ENCODE results near the gene KIF21B. TPM values are rescaled to one million over a fixed set of nuclear protein-coding genes. Genes with fewer than 3 reads are reported as not detected.
"Not testable (repeated sequence)": the region's sequence is repeated elsewhere in the genome, so short reads cannot be mapped to it uniquely, and the experiment has no call there.

KIF21B gene
- total RNA-seq, 4 donors from 2014 or later, result 0.89 to 1.5 (median 1.1) TPM

DNA sequence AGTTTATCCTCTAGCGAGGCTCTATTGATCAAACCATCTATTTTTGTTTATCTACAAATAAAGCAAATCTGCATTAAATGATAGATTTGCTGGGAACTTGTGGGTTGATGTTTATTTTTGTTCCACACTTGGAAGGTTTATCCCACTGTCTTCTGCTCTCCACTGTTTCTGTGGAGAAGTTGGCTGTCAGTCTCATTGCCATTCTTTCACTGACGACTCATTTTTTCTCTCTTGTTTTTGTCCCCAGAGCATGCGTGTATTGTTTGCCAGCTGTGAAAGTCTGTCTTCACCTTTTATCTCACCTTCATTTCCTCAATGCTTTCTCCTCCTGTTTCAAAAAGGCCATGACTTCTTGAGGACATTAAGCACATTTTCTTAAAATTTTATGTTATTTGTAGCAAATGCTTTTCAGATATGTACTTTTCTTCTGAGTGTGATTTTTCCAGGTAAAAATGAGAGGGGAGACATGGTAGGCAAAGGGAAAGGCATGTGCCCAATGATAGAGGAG, 76.4 kb downstream of the KIF21B start:
- Histone ChIP-seq H3K27ac (no peak overlapping the region), H3K9me3 (no peaks in the 10 kb centered on the region), H3K4me1 (no peaks in the 10 kb centered on the region), H3K36me3 (no peaks in the 10 kb centered on the region), H3K4me3 (replicated peaks in 1 of 3) (no peak overlapping the region), H3K27me3 (no peaks in the 10 kb centered on the region)
- intact Hi-C loops (cut with DNase I), result no loop called here
- DNase-seq, result no peak
- 93 to 99% methylated on average over 3 of the region's 3 CpGs for WGBS, 2 donors
- TF ChIP-seq, protein P1, sequence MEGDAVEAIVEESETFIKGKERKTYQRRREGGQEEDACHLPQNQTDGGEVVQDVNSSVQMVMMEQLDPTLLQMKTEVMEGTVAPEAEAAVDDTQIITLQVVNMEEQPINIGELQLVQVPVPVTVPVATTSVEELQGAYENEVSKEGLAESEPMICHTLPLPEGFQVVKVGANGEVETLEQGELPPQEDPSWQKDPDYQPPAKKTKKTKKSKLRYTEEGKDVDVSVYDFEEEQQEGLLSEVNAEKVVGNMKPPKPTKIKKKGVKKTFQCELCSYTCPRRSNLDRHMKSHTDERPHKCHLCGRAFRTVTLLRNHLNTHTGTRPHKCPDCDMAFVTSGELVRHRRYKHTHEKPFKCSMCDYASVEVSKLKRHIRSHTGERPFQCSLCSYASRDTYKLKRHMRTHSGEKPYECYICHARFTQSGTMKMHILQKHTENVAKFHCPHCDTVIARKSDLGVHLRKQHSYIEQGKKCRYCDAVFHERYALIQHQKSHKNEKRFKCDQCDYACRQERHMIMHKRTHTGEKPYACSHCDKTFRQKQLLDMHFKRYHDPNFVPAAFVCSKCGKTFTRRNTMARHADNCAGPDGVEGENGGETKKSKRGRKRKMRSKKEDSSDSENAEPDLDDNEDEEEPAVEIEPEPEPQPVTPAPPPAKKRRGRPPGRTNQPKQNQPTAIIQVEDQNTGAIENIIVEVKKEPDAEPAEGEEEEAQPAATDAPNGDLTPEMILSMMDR (IDR thresholded peaks at IDR 0.05), result no peak
- TF ChIP-seq POLR2A (IDR thresholded peaks at IDR 0.05), result no peak

DNA sequence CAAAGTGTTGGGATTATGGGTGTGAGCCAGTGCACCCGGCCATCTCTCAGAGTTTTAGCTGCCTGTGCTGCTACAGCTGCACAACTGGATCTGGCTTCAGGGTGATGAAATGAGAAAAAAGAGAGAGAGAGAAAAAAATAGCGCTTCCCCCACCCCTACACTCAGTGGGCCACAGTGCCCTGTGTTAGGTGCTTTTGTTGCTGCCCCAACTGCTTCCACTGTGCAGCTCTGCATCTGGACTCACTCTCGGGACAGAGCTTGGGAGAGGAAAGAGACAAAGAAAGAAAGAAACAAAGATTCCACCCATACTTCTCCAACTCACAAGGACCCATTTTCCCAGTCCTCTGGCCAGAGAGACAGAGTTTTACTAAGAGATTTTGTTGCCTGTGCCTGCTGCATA, 78.4 kb downstream of the KIF21B start:
- WGBS, 2 donors, result 73% methylated on average over 3 of the region's 3 CpGs

DNA sequence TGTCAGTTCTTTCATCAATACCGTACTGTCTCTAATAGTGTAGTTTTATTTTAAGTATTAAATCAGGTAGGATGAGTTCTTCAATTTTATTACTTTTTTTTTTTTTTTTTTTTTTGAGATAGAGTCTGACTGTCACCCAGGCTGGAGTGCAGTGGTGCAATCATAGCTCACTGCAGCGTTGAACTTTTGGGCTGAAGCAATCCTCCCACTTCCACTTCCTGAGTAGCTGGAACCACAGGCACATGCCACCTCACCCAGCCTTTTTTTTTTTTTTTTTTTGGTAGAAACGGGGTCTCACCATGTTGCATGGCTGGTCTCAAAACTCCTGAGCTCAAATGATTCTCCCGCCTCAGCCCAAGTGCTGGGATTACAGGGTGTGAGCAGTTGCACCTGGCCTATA, 84.6 kb downstream of the KIF21B start:
- DNase-seq, result no peak
- no peaks in the 10 kb centered on the region for H3K27me3 ChIP-seq
- no peaks in the 10 kb centered on the region for H3K9me3 ChIP-seq
- no peak overlapping the region for H3K27ac ChIP-seq
- no peaks in the 10 kb centered on the region for H3K36me3 ChIP-seq
- no peaks in the 10 kb centered on the region for H3K4me1 ChIP-seq
- no peak for TF ChIP-seq POLR2A (IDR thresholded peaks at IDR 0.05)
- TF ChIP-seq, protein P1 (IDR thresholded peaks at IDR 0.05), result no peak
- no peak overlapping the region for H3K4me3 ChIP-seq (replicated peaks in 1 of 3)
- intact Hi-C loops (cut with DNase I), result no loop called here
- WGBS, 2 donors, result 63 to 65% methylated on average over 4 of the region's 4 CpGs

More for the DNA sequence above, 78.4 kb downstream of the KIF21B start:
- Histone ChIP-seq H3K4me1 (no peaks in the 10 kb centered on the region), H3K4me3 (replicated peaks in 1 of 3) (no peak overlapping the region), H3K9me3 (no peaks in the 10 kb centered on the region), H3K27ac (no peak overlapping the region), H3K36me3 (no peaks in the 10 kb centered on the region), H3K27me3 (no peaks in the 10 kb centered on the region)
- intact Hi-C loops (cut with DNase I), result no loop called here
- TF ChIP-seq POLR2A (IDR thresholded peaks at IDR 0.05), result no peak
- TF ChIP-seq, protein P1 (IDR thresholded peaks at IDR 0.05), result no peak
- no peak for DNase-seq

DNA sequence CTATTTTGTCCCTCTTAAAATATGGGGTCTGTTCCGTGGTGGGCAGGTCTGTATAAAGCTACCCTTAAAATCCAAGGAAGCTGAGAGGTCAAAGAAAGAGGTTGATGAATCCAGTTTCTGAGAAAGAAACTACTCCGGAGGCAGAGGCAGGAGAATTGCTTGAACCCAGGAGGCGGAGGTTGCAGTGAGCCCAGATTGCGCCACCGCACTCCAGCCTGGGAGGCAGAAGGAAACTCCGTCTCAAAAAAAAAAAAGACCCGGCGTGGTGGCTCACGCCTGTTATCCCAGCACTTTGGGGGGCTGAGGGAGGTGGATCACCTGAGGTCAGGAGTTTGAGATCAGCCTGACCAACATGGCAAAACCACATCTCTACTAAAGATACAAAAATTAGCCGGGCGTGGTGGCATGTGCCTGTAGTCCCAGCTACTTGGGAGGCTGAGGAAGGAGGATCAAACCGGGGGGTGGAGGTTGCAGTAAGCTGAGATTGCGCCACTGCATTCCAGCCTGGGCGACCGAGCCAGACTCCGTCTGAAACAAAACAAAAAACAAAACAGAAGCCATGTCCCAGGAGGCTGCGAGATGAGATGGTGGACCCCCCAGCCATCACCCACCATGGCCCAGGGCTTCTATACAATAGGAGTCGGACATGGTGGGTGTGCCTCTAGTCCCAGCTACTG, 88.1 kb downstream of the KIF21B start:
- WGBS, 2 donors, result 93 to 97% methylated on average over 18 of the region's 18 CpGs
- H3K27me3 ChIP-seq; intact Hi-C loops (cut with DNase I); H3K4me3 ChIP-seq (replicated peaks in 1 of 3); DNase-seq; H3K36me3 ChIP-seq; H3K9me3 ChIP-seq; H3K4me1 ChIP-seq; H3K27ac ChIP-seq: not testable (repeated sequence)

DNA sequence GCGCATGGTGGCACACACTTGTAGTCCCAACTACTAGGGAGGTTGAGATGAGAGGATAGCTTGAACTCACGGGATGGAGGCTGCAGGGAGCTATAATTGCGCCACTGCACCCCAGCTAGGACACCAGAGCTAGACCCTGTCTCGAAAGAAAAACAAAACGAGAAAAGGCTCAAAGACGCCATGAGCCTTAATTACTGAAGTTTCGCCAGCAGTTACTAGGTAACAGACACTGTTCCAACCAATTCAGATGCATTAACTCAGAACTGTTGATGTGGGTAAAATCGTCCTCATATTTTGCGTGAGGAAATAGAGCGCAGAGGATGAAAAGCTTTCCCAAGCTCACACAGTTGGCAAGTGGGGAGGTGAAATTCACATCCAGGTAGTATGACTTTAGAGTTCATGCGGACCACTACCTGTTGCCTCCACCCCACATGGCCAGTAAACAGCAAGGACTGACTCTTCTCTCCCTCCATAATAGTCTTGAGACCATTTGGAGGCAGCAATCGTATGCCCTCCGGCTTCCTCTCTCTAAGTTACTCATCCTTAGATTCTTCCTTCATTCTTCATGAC, 88.8 kb downstream of the KIF21B start:
- Histone ChIP-seq H3K27me3 (no peaks in the 10 kb centered on the region), H3K4me1 (no peaks in the 10 kb centered on the region), H3K9me3 (no peaks in the 10 kb centered on the region), H3K27ac (no peak overlapping the region), H3K36me3 (no peaks in the 10 kb centered on the region), H3K4me3 (replicated peaks in 1 of 3) (no peak overlapping the region)
- intact Hi-C loops (cut with DNase I), result no loop called here
- TF ChIP-seq POLR2A (IDR thresholded peaks at IDR 0.05), result no peak
- TF ChIP-seq, protein P1 (IDR thresholded peaks at IDR 0.05), result no peak
- WGBS, 2 donors, result 95 to 97% methylated on average over 13 of the region's 13 CpGs
- no peak for DNase-seq

All from thyroid gland (tissue), 4 donors.